ENCODE results near the gene SCAPER.
"Not testable (repeated sequence)": the region's sequence is repeated elsewhere in the genome, so short reads cannot be mapped to it uniquely, and the experiment has no call there.

DNA sequence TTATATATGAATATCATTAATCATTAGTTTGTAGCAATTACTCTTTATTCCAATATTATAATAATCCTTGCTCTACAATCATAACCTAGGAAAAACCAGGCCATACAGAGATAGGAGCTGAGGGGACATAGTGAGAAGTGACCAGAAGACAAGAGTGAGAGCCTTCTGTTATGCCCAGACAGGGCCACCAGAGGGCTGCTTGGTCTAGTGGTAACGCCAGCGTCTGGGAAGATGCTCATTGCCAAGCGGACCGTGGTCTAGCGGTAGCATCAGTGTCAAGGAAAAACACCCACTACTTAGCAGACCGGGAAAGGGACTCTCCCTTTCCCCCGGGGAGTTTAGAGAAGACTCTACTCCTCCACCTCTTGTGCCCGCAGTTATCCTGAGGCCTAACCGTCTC, 172.8 kb downstream of the SCAPER start:
- TF ChIP-seq, protein P1, sequence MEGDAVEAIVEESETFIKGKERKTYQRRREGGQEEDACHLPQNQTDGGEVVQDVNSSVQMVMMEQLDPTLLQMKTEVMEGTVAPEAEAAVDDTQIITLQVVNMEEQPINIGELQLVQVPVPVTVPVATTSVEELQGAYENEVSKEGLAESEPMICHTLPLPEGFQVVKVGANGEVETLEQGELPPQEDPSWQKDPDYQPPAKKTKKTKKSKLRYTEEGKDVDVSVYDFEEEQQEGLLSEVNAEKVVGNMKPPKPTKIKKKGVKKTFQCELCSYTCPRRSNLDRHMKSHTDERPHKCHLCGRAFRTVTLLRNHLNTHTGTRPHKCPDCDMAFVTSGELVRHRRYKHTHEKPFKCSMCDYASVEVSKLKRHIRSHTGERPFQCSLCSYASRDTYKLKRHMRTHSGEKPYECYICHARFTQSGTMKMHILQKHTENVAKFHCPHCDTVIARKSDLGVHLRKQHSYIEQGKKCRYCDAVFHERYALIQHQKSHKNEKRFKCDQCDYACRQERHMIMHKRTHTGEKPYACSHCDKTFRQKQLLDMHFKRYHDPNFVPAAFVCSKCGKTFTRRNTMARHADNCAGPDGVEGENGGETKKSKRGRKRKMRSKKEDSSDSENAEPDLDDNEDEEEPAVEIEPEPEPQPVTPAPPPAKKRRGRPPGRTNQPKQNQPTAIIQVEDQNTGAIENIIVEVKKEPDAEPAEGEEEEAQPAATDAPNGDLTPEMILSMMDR (IDR thresholded peaks at IDR 0.05; ENCODE audit: poor library complexity, severe bottlenecking), result not testable (repeated sequence)
- TF ChIP-seq SMC3 (conservative IDR thresholded peaks at IDR 0.05; ENCODE audit: poor library complexity); TAF1 (IDR thresholded peaks at IDR 0.05; ENCODE audit: low read depth); POLR2AphosphoS5 (IDR thresholded peaks at IDR 0.05); EZH2 (IDR thresholded peaks at IDR 0.05; ENCODE audit: borderline replicate concordance, insufficient read depth, low read length, poor library complexity, severe bottlenecking): not testable (repeated sequence)
- TF ChIP-seq, protein P2, sequence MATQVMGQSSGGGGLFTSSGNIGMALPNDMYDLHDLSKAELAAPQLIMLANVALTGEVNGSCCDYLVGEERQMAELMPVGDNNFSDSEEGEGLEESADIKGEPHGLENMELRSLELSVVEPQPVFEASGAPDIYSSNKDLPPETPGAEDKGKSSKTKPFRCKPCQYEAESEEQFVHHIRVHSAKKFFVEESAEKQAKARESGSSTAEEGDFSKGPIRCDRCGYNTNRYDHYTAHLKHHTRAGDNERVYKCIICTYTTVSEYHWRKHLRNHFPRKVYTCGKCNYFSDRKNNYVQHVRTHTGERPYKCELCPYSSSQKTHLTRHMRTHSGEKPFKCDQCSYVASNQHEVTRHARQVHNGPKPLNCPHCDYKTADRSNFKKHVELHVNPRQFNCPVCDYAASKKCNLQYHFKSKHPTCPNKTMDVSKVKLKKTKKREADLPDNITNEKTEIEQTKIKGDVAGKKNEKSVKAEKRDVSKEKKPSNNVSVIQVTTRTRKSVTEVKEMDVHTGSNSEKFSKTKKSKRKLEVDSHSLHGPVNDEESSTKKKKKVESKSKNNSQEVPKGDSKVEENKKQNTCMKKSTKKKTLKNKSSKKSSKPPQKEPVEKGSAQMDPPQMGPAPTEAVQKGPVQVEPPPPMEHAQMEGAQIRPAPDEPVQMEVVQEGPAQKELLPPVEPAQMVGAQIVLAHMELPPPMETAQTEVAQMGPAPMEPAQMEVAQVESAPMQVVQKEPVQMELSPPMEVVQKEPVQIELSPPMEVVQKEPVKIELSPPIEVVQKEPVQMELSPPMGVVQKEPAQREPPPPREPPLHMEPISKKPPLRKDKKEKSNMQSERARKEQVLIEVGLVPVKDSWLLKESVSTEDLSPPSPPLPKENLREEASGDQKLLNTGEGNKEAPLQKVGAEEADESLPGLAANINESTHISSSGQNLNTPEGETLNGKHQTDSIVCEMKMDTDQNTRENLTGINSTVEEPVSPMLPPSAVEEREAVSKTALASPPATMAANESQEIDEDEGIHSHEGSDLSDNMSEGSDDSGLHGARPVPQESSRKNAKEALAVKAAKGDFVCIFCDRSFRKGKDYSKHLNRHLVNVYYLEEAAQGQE (IDR thresholded peaks at IDR 0.05; ENCODE audit: borderline replicate concordance), result not testable (repeated sequence)
